HG03103 (cell line): Measurements from ENCODE around the gene ZGLP1.

Experiments used
- ATAC-seq: cut with Tn5 transposase; IDR thresholded peaks from one replicate; pipeline ENCODE4 v1.9.1; 2021; ENCODE audit warnings: low read depth; ENCODE audit not compliant: unreplicated experiment

The ZGLP1 gene

GRCh38 chr19:10295847-10296591, 13.6 kb downstream of the ZGLP1 start:
- no peak for ATAC-seq

GRCh38 chr19:10295305-10295846, 14.2 kb downstream of the ZGLP1 start:
- ATAC-seq = no peak

GRCh38 chr19:10294368-10294697, 15.3 kb downstream of the ZGLP1 start:
- ATAC-seq = no peak

- no peak for ATAC-seq
Observed at GRCh38 chr19:10293637-10294367, 15.8 kb downstream of the ZGLP1 start.

- ATAC-seq = no peak
Observed at GRCh38 chr19:10292789-10293636, 16.6 kb downstream of the ZGLP1 start.

- ATAC-seq = no peak
Observed at GRCh38 chr19:10292206-10292788, 17.3 kb downstream of the ZGLP1 start.

- ATAC-seq = no peak
Observed at GRCh38 chr19:10291554-10292205, 17.9 kb downstream of the ZGLP1 start.

GRCh38 chr19:10290876-10291553, 18.6 kb downstream of the ZGLP1 start:
- no peak for ATAC-seq

GRCh38 chr19:10290357-10290875, 19.2 kb downstream of the ZGLP1 start:
- ATAC-seq = no peak

GRCh38 chr19:10289836-10290356, 19.7 kb downstream of the ZGLP1 start, which contains the start of gene ICAM5:
ICAM5 (plus strand) TSS chr19:10289952; CDS start chr19:10290044, 92 bp downstream.
- no peak for ATAC-seq

- ATAC-seq = no peak
Observed at GRCh38 chr19:10289167-10289835, 20.3 kb downstream of the ZGLP1 start.

- no peak for ATAC-seq
Observed at GRCh38 chr19:10288662-10289166, 20.9 kb downstream of the ZGLP1 start.

- no peak for ATAC-seq
Observed at GRCh38 chr19:10286803-10287737, 22.5 kb downstream of the ZGLP1 start, which contains the start of gene ICAM4. ICAM4 (plus strand) TSS chr19:10286955; CDS start chr19:10287013, 58 bp downstream.

- ATAC-seq = no peak
Observed at GRCh38 chr19:10285393-10285792, 24.2 kb downstream of the ZGLP1 start.

GRCh38 chr19:10284960-10285278, 24.7 kb downstream of the ZGLP1 start:
- ATAC-seq = no peak

GRCh38 chr19:10284065-10284959, 25.3 kb downstream of the ZGLP1 start:
- ATAC-seq = no peak
